ENCODE results near the gene PTGR3.

GRCh38 chr18:75215663-75216062 lies 6.7 kb upstream of the PTGR3 start:
- no peak for TF ChIP-seq CTCF (IDR thresholded peaks at IDR 0.05)
- TF ChIP-seq POLR2A (IDR thresholded peaks at IDR 0.05), result no peak

All from uterus (tissue), 2 donors.